CD4-positive, alpha-beta T cell treated with Interleukin-21 for 1 hour (primary cell): ENCODE results near the gene SUV39H2.
A peak's percentile ranks its signal among the peaks of the same experiment; 100 is the strongest.
"Not testable (repeated sequence)": the region's sequence is repeated elsewhere in the genome, so short reads cannot be mapped to it uniquely, and the experiment has no call there.

ENCODE experiments used
- DNase-seq: peaks from one replicate; pipeline ENCODE4 v3.0.0-alpha.2; 2020

Gene SUV39H2

GRCh38 chr10:14876764-14877163 is 1.9 kb upstream of the SUV39H2 start:
- DNase-seq: no peak

DNA sequence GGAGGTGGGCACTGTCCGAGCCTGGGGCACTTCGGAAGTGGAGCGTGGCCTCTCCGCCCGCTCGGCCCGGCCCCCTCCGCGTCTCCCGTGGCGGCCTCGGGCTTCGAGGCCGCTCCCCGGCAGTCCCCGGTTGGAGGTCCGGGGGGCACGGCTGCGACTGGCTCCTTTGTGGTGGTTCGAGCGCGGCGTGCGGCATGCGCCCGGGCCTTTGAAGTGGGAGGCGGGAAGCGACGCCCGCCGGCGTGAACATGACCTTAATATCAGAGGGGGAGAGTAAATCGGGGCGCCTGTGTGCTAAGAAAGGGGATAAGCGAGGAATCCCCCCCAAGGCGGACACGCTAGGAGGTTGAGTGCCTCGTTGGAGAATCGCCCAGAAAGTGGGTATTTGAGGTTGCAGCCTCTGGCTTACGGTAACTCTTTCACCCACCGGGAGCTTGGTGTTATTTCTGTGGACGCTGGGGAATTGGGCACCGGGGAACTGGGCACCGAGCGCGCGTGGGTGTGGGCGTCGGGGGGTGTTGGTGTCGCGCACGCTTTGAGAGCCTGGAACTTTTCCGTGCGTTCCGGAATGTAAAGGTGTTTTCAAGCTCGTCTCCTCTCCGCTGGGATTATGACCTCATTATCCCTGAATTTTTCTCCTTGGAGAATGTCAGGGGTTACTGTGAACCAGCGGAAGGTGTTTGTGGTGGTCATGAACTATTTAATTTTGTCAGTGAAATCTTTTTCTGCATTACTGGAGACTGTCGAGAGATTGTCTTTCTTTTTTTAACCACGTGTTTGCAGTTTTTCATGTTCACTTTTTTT is 660 bp downstream of the SUV39H2 start:
- peak; percentile 42 for DNase-seq

DNA sequence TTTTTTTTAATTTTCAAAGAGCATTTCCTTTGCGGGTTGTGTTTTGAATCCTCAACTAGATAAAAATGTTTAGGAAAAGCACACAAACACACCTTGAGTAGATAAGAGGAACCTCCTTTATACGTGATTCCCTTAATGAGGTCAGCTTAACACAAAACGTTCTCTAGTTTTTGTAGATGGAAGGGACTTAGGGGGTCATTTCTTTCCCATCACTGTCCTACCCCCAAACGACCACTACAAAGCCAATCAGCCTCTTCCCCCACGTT is 1.2 kb downstream of the SUV39H2 start:
- no peak for DNase-seq

DNA sequence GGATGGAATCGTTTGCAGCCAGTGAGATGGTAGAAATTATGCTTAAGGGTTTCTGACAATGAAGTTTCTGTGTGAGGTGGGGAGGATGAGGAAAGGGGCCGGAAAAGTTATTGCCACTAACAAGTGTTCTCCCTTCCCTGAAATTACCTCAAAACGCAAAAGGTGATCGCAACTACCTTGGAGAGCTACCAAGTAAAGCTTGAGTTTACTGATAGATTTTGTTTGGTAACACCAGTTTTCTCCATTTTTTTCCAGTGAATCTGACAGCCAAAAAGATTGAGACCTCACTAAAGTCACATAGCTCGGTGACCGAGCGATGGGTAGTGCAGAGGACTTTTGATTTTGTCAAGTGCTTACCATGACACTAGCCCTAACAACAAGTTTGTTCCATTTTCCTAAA is 1.6 kb downstream of the SUV39H2 start:
- DNase-seq: no peak

DNA sequence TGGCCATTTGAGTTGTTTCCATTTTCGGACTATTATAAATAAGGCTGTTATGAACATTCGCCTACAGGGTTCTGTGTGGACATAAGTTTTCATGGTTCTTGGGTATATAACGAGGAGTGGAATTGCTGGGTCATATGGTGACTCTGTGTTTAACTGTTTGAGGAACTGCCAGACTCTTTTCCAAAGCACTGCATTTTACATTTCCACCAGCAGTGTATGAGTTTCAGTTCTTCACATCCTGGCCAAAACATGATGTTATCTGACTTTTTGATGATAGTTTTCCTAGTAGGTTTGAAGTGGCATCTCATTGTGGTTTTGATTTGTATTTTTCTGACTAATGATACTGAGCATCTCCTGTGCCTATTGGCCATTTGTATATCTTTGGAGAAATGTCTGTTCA is 5.4 kb downstream of the SUV39H2 start:
- DNase-seq: no peak

GRCh38 chr10:14889318-14889717 is 10.7 kb downstream of the SUV39H2 start:
- DNase-seq: peak; percentile 19

GRCh38 chr10:14891151-14891550 is 12.5 kb downstream of the SUV39H2 start:
- no peak for DNase-seq

GRCh38 chr10:14904316-14904732 is 25.7 kb downstream of the SUV39H2 start:
- DNase-seq: peak; percentile 40

- DNase-seq: no peak
These were observed 26.2 kb downstream of the SUV39H2 start for GRCh38 chr10:14904864-14905263.

DNA sequence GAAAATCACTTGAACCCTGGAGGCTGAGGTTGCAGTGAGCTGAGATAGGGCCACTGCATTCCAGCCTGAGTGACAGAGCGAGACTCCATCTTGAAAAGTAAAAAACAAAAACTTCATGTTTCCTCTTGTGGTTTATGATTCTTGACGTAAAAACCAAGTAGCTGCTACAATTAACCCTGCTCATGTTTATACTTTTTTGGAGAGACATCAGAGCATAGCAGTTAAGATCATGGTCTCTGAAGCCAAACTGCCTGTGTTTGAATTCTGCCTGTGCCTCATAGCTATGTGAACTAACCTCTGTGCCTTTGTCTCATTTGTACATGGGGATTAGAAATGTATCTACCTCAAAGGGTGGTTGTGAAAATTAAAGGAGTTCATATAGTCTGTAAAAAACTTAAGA is 27.2 kb downstream of the SUV39H2 start:
- peak; percentile 5 for DNase-seq

- DNase-seq: no peak
These were observed 28.1 kb downstream of the SUV39H2 start for GRCh38 chr10:14906765-14907164.

GRCh38 chr10:14907591-14907990 is 28.9 kb downstream of the SUV39H2 start:
- not testable (repeated sequence) for DNase-seq

DNA sequence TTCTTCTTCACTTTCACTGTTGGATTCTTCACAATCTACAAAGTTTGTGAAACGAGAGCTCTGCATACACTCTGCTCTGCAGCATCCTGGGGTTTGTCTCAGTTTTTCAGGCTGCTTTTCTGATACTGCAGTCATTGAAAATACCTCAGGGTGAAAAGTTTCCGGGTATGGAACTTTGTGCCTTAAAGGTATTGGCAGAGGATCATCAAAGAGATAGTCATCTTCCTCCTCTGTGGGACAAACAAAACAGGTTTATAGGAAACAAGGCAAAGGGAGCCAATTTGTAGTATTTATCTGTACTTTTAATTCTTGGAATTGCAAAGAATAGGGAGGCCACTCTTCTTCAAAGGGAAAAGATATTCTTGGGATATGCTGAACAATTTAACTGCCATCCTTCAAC is 30.4 kb downstream of the SUV39H2 start:
- no peak for DNase-seq

DNA sequence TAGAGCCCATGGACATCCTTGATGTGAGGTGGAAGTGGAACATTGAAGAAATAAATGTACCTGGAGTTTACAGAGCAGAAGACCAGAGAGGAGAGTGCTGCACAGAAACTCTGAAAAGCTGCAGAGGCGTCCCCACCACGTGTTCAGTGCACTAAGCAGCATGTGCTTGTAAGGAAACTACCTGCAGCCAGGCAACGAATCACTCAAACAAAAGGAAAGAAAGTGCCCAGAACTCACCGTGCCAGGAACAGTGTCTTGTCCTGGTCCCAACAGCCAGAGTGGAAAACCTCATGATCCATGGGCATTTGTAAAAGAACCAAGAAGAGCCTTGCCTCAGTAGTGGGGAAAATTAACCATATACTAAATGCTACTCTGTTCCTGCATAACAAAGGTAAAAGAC is 32.3 kb downstream of the SUV39H2 start:
- DNase-seq: no peak

DNA sequence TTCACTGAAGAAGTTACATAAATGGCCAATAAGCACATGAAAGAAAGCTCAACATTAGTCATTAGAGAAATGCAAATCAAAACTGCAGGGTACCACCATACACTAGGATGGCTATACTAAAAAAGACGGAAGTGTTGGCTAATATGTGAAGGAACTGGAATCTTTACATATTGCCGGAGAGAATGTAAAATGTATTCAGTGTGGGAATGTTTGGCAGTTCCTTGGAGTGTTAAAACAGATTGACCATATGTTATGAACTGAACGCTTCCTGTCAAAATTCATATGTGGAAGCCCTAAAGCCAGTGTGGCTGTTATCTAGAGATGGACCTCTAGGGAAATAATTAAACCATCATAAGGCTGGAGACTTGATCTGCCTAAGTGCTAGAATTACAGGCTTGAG is 33.1 kb downstream of the SUV39H2 start:
- DNase-seq: no peak

GRCh38 chr10:14916600-14916999 is 37.9 kb downstream of the SUV39H2 start:
- no peak for DNase-seq

DNA sequence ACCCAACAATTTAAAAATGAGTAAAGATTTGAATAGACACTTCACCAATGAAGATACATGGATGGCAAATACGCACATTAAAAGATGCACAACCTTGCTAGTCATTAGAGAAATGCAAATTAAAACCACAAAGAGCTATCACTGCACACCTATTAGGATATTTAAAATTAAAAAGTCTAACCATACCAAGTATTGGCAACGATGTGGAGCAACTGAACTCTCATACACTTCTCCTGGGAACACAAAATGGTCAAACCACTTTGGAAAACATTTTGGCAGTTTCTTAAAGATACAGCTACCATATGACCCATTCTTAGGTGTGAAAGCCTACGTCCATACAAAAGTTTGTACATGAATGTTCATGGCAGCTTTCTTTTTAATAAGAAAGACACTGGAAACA is 39.2 kb downstream of the SUV39H2 start:
- no peak for DNase-seq

GRCh38 chr10:14918964-14919363 is 40.3 kb downstream of the SUV39H2 start:
- no peak for DNase-seq

DNA sequence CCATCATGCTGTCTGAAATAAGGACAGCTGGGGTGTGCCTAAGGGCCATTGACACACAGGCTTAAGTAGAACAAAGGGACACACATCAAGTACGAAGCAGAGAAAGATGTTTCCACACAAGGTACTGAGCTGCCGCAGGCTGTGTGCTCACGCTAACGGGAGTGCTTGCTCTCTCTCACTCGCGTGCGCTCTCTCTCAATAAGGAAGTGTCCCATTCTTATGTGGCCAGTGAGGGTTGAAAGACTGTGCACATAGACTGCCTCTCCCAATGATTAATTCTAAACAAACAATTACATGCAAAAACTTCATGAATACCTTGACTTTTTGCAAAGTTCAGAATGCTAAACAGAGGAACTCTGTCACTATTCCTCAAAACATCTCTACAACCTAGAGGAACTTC is 45.3 kb downstream of the SUV39H2 start:
- no peak for DNase-seq

DNA sequence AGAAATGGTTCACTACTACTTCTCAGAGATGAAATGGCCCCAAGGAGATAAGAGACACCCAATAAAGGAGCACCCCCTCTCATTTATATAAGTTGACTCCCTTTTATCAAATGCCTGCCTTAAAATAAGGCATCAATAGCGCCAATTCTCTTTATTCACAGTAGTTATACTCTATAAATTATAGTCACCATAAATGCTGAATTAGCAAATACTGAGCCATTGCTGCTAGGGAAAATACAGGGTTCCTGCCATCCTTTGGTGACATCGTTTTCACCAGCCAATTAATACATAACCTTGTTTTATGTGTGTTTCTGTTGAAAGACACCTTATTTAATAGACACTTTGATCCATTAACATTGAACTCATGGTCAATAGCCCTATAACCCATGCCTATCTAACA is 46.6 kb downstream of the SUV39H2 start:
- no peak for DNase-seq

GRCh38 chr10:14926061-14926470 is 47.4 kb downstream of the SUV39H2 start:
- DNase-seq: no peak

DNA sequence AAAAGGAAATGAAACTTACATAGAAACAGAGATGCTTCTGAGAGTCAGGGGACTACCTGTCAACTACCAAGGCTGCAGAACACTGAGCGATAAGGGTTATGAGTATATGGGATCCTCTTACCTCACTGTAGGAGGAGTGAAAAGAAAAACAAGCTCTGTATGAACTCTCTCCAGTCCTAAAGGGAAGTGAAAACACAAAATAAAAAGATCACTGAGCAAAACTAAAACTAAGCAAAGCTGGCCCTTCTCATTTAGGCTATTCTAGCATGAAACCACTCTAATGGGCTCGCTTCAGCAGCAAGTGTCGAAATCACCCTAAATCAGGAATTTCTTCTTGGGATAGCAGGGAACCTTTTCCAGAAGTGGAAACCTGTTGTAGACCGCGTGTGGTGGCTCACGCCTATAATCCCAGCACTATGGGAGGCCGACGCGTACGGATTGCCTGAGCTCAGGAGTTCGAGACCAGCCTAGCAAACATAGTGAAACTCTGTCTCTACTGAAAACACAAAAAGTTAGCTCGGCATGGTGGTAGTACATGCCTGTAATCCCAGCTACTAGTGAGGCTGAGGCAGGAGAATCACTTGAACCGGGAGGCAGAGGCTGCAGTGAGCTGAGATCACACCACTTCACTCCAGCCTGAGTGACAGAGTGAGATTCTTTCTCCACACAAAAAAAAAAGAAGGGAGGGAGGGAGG is 48.2 kb downstream of the SUV39H2 start:
- no peak for DNase-seq

DNA sequence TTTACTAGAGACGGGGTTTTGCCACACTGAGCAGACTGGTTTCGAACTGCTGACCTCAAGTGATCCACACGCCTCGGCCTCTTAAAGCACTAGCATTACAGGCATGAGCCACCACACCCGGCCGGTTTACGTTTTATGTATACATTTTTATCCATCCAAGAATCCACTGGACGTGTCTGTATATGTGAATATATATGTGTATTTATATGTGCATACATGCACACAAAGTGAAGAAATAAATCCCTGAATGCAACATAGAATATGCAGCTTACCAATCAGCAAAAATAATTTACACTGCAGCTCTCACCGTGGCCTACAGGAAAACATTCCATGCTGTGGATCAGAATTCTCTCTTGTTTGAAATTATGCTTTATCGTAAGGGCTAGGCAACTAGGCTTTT is 51.9 kb downstream of the SUV39H2 start:
- no peak for DNase-seq

DNA sequence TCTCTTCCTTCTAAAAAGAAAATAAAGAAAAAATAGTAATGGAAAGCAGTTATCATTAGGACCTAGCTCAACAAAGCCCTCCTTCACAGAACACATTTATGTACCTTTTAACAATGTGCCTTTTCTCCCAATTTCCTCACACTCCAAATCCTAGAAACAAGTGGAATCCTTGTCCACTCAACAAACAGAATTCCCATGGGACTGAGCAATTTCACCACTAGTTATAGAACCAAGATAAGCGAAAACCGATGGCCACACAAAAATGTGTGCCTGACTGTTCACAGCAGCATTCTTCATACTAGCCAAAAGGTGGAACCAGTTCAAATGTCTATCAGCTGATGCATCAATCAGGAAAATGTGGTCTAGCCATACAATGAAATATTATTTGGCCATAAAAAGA is 57.9 kb downstream of the SUV39H2 start:
- no peak for DNase-seq

GRCh38 chr10:14938971-14939370 is 60.3 kb downstream of the SUV39H2 start:
- not testable (repeated sequence) for DNase-seq
